ENCODE measurements around the gene UTP3.

DNA sequence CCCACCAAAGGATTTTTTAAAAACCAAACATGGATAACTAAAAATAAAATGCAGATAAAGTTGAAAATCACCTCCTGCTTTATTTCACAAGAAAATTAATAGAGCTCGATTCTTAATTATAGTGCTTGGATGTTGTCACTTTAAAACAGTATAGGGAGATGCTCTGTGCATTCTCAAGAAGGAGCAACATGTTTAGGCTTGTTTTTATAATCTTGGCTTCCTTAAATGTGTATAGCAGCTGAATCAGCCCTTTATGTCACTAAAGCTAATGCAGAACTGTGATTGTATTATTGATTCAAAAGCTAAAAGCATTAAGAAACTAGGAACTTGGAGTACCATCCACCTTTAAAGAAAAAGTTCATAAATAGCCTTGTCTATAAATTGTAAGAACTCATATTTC lies 12.9 kb downstream of the UTP3 start:
- TF ChIP-seq, protein P1, sequence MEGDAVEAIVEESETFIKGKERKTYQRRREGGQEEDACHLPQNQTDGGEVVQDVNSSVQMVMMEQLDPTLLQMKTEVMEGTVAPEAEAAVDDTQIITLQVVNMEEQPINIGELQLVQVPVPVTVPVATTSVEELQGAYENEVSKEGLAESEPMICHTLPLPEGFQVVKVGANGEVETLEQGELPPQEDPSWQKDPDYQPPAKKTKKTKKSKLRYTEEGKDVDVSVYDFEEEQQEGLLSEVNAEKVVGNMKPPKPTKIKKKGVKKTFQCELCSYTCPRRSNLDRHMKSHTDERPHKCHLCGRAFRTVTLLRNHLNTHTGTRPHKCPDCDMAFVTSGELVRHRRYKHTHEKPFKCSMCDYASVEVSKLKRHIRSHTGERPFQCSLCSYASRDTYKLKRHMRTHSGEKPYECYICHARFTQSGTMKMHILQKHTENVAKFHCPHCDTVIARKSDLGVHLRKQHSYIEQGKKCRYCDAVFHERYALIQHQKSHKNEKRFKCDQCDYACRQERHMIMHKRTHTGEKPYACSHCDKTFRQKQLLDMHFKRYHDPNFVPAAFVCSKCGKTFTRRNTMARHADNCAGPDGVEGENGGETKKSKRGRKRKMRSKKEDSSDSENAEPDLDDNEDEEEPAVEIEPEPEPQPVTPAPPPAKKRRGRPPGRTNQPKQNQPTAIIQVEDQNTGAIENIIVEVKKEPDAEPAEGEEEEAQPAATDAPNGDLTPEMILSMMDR (IDR thresholded peaks at IDR 0.05; ENCODE audit: low read length), result no peak
- TF ChIP-seq EZH2 (optimal IDR thresholded peaks at IDR 0.05; ENCODE audit: low read depth, low read length), result no peak

All from MM.1S (cell line).